ENCODE results near the gene ZEB2.

The ZEB2 gene

GRCh38 chr2:144501627-144502026, 18.3 kb downstream of the ZEB2 start:
- DNase-seq (ENCODE audit: low read depth, low spot score) = no peak
- no peak overlapping the region for H3K4me3 ChIP-seq (ENCODE audit: low read length)

- DNase-seq (ENCODE audit: low read depth, low spot score) = no peak
- H3K4me3 ChIP-seq (ENCODE audit: low read length) = no peak overlapping the region
Observed at GRCh38 chr2:144501118-144501517, 18.8 kb downstream of the ZEB2 start.

DNA sequence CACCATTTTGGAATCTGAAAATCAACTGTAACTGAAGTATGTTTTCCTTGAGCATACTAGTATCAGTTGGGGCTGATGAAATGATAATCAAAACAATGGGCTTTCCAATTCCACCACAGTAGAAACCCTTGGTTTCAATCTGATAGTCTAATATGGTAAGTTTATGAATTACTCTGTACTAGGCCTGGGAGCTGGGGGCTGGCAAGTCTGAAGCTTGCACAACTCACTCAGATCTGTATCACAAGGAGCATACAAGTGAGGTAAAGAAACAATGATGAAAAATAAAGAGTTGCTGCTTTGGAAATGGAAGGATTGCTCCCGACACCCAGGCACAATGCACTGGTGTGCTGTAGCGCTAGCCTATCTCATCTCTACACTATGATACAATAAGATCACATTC, 19.4 kb downstream of the ZEB2 start:
- H3K4me3 ChIP-seq (ENCODE audit: low read length) = no peak overlapping the region
- DNase-seq (ENCODE audit: low read depth, low spot score) = no peak

- no peak for DNase-seq (ENCODE audit: low read depth, low spot score)
- H3K4me3 ChIP-seq (ENCODE audit: low read length) = no peak overlapping the region
Observed at GRCh38 chr2:144498277-144498676, 21.6 kb downstream of the ZEB2 start.

GRCh38 chr2:144496977-144497598, 22.8 kb downstream of the ZEB2 start:
- DNase-seq (ENCODE audit: low read depth, low spot score) = no peak
- no peak overlapping the region for H3K4me3 ChIP-seq (ENCODE audit: low read length)

GRCh38 chr2:144496092-144496976, 23.6 kb downstream of the ZEB2 start:
- no peak for DNase-seq (ENCODE audit: low read depth, low spot score)
- no peak overlapping the region for H3K4me3 ChIP-seq (ENCODE audit: low read length)

DNA sequence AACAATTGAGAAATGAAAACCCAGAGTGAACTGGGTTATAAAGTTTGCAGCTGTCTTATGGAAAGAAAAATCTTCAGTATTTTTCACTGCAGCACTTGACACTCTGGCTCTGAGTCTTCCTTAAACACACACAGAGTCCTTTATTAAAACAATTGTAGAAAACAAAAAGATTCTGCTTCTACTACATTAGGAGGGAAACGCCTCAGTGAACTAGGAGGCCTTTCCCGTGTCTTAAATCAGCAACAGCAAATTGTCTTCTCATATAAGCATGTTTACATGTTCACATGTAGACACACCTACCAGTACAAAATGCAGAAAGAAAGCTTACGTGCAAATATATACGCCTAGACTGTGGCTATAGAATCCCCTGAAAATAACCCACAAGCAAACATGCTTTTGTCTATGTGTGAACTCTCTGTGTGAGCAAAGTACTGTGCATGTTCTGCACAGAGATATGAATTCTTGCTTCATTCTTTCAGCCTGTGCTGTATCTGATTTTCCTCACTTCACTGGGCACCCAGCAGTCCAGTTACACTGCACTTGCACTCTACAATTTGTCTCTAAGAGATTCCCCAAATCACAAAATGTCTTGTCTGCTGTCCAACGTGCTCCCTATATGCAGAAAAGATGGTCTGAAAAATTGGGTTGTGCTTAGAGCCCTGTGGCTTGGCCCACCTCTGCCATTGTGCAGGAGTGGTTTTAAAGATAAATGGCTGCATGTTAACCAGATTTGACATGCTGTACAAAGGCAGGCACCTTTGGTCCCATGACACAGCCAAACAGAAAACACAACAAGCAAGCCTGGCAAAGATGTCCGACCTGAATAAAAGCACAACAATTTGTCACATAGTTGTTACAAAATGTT, 24.5 kb downstream of the ZEB2 start:
- H3K4me3 ChIP-seq (ENCODE audit: low read length) = no peak overlapping the region
- no peak for DNase-seq (ENCODE audit: low read depth, low spot score)

- no peak for DNase-seq (ENCODE audit: low read depth, low spot score)
- H3K4me3 ChIP-seq (ENCODE audit: low read length) = no peak overlapping the region
Observed at GRCh38 chr2:144493027-144493809, 26.7 kb downstream of the ZEB2 start.

DNA sequence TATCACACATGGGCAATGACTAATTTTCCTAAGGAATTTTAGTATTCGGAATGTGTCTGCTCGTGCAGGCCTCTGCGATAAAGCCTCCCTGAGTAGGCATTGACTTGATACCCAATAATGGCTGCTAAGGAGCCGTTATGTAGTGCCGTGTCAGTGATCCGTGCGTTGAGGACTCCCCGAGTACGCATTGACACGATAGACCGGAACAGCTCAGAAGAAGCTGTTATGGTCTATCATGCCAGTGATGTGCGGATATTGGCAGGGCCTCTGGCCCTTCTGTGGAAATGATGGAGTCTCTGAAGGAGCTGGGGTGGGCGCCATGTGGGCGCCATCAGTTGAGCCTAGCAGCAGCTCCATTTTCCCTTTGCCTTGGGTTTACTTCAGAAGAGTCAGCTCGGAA, 29.1 kb downstream of the ZEB2 start:
- H3K4me3 ChIP-seq (ENCODE audit: low read length) = no peak overlapping the region
- no peak for DNase-seq (ENCODE audit: low read depth, low spot score)

DNA sequence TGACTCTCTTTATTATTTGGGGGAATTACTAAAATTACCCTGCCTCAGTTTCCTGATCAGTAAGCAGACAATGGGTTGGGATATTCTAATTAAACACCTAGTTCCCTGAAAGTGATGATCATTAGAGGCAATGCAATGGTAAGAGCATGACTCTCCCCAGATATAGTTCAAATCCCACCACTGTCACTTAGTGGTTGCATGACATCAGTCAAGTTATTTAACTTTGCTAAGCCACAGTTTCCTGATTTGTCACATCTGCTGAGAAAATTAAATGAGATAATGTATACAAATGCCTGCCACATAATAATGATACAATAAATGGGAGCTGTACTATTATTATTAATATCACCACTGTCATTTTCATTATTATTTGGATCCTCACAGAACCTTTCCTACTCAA, 29.9 kb downstream of the ZEB2 start:
- peak; percentile 7 for DNase-seq (ENCODE audit: low read depth, low spot score)
- H3K4me3 ChIP-seq (ENCODE audit: low read length) = no peak overlapping the region

- H3K4me3 ChIP-seq (ENCODE audit: low read length) = no peak overlapping the region
- DNase-seq (ENCODE audit: low read depth, low spot score) = no peak
Observed at GRCh38 chr2:144489315-144489916, 30.5 kb downstream of the ZEB2 start.

DNA sequence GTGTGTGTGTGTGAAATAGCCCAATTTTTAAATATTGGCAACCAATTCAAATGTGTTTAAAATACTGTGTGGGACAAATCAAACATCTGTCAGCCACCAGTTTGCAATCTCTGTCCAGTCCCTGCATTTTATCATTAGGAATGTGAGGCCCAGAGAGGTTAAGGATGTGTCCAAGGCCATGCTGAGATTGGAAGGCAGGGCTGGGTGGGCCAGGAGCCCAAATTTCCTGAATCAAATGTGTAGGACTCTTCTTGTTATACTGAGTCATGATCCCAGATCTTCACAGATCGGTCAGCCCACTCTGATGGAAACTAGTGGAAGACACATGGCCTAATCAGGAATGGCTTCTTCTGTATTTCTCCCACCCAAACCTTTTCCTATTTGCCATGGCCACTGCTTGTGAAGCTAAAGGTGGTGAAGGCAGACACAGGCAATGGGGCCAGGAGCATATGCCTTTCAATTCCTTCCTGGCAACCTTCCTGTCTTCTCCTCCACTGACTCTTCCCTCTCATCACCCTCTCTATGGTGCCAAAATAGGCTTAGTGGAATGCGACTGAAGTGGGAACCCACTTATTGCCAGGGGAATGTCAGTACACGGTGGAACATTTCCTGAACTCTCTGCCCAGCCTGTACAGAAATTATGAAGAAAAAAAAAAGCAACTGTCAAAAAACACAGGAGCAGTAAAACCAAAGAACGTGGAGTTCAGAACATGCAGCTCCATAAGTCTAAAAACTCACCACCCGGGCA, 35.5 kb downstream of the ZEB2 start:
- H3K4me3 ChIP-seq (ENCODE audit: low read length) = no peak overlapping the region
- DNase-seq (ENCODE audit: low read depth, low spot score) = no peak

GRCh38 chr2:144481666-144482065, 38.3 kb downstream of the ZEB2 start:
- no peak for DNase-seq (ENCODE audit: low read depth, low spot score)

DNA sequence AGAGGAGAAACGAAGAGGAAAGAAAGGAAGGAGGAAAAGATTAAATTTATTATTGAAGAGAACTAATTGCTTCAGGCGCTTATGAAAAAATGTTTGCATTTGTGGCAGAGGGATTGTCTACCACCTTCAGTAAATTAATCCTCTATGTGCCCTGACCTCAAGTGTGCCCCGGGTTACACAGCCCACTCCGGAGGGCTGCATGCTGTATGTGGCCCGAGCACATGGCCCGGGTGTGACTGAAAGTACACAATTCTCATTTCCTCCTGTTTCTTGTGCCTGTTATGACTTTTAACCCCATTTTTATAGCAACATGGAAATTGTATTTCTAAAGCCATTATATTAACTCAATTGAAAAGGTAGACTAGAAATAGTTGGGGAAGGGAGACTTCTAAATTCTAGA, 38.8 kb downstream of the ZEB2 start:
- H3K4me3 ChIP-seq (ENCODE audit: low read length) = no peak overlapping the region
- DNase-seq (ENCODE audit: low read depth, low spot score) = no peak

More at GRCh38 chr2:144481666-144482065, 38.3 kb downstream of the ZEB2 start:
- no peak overlapping the region for H3K4me3 ChIP-seq (ENCODE audit: low read length)

DNA sequence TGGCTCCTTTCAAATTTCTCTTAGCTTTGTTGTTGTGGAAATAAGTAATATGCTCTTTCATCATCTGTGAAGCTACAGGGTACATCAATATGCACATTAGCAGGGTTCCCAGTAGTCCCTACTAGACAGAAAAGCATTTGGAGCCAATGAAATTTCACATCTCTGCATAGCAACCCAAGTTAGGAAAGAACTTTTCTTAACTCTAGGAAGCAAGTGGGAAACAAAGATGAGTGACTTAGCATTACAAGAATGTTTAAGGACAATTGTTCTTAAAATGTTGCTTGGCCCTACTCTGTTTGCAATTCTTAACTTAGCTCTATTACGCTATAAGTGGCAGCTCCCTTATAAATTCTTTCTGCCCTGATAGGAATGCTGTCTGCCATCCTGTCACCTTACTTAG, 39.6 kb downstream of the ZEB2 start:
- no peak overlapping the region for H3K4me3 ChIP-seq (ENCODE audit: low read length)
- no peak for DNase-seq (ENCODE audit: low read depth, low spot score)

GRCh38 chr2:144479659-144480058, 40.3 kb downstream of the ZEB2 start:
- DNase-seq (ENCODE audit: low read depth, low spot score) = no peak
- no peak overlapping the region for H3K4me3 ChIP-seq (ENCODE audit: low read length)

GRCh38 chr2:144479138-144479537, 40.8 kb downstream of the ZEB2 start:
- no peak overlapping the region for H3K4me3 ChIP-seq (ENCODE audit: low read length)
- no peak for DNase-seq (ENCODE audit: low read depth, low spot score)

DNA sequence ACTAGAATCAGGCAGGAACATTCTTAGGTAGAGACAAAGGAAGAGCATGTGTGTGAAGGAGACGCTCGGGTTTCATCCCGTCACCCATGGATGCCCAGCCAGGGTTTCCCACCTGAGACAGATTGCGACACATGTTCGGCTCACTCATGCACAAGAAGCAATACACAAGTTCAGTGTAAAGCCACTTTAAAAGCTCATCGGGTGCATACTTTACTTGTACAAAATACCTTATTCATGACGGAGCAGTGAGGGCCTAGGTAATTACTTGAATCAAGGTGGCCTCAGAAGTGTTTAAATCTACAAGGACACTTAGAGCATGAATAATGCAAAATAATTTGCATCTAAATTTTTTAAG, 42.0 kb downstream of the ZEB2 start:
- DNase-seq (ENCODE audit: low read depth, low spot score) = no peak
- no peak overlapping the region for H3K4me3 ChIP-seq (ENCODE audit: low read length)
